SH-SY5Y (cell line): ENCODE data around the gene NUDC.

Experiments
- GATA2 ChIP-seq: IDR thresholded peaks from 2 replicates; pipeline ENCODE4 v1.6.1; 2011; ENCODE audit warnings: mild to moderate bottlenecking, low read depth, low read length
- GATA3 ChIP-seq: IDR thresholded peaks from 2 replicates; pipeline ENCODE4 v1.6.1; 2011; ENCODE audit warnings: low read depth, mild to moderate bottlenecking, low read length, moderate library complexity

DNA sequence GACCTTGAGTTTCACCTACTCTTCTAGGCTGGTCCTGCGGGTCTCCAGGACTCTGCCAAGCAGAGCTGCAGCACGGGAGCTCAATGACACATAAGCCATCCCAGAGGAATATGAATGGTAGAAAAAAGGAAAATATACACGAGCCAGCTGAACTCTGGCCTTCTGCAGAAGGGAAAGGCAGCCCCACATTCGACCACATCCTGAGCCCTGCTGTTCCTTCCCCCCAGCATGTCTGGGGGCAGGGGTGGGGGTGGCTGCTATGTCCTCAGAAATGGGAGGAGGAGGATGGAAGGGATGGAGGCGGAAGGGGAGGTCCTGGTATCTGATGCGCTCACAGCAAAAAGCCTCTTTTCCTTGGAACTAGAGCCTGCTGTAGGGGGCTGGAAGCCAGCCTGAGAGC is 50.8 kb downstream of the NUDC start:
- TF ChIP-seq GATA2 (no peak), GATA3 (no peak)
